G401 (cell line): Measurements from ENCODE around the gene CARD10. TPM values are rescaled to one million over a fixed set of nuclear protein-coding genes. Genes with fewer than 3 reads are reported as not detected.
"Not testable (repeated sequence)": the region's sequence is repeated elsewhere in the genome, so short reads cannot be mapped to it uniquely, and the experiment has no call there.

Experiments
- DNase-seq: peaks from one replicate; pipeline ENCODE4 v3.0.0-alpha.2; 2015; ENCODE audit warnings: low spot score
- in situ Hi-C: cut with HindIII; loops from 2 replicates; pipeline ENCODE4 v1.10.0; 2016; ENCODE audit warnings: low sequenced_read_pairs, mixed read lengths
- total RNA-seq: library from RNA; depleted of rRNA; stranded (reverse); fragments of >200 nt; shearing (Covaris generic); gene quantifications from 2 replicates; pipeline ENCODE4 v1.2.3, GENCODE V29; 2014

The CARD10 gene
- total RNA-seq, 1 experiment from 2014 or later: 26.0 TPM

DNA sequence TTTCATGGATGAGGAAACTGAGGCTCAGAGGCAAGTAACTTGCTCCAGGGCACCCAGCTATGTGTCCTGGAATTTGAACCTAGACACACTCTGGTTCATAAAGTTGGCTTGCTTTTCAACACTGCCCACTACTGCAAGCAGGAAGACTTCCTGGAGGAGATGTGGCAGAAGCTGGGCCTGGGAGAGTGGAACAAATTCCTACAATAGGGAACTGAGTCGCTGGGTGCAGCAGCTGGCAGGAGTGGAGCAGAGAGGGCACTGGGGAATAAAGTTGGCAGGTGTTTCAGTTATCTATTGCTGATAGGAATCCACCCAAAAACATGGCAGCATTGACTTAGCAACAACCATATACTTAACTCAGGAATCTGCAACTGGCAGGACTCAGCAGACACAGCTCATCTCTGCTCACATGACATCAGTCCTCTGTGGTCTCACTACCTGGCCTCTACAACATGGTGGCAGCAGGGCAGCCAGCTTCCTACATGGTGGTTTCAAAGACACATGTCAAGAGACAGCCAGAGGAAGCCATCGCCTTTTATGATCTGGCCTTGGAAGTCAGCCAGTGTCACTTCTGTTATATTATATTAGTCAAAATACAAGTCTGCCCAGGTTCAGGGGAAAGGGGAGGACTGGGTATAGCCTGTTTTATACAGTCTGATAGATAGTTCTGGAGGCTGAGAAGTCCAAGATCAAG lies 10.6 kb upstream of the CARD10 start:
- in situ Hi-C loops: no loop called here
- DNase-seq: no peak

DNA sequence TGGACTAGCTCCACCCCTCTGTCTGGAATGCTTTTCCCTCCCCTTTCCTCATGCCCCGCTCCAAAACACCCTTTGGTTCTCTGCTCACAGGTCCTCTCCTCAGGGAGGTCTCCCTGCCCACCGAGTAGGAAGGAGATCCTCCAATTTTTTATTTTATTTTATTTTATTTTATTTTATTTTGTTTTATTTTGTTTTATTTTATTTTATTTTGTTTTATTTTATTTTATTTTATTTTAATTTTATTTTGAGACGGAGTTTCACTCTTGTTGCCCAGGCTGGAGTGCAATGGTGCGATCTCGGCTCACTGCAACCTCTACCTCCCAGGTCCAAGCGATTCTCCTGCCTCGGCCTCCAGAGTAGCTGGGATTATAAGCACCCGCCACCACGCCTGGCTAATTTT lies 8.7 kb upstream of the CARD10 start:
- in situ Hi-C loops, DNase-seq: not testable (repeated sequence)

DNA sequence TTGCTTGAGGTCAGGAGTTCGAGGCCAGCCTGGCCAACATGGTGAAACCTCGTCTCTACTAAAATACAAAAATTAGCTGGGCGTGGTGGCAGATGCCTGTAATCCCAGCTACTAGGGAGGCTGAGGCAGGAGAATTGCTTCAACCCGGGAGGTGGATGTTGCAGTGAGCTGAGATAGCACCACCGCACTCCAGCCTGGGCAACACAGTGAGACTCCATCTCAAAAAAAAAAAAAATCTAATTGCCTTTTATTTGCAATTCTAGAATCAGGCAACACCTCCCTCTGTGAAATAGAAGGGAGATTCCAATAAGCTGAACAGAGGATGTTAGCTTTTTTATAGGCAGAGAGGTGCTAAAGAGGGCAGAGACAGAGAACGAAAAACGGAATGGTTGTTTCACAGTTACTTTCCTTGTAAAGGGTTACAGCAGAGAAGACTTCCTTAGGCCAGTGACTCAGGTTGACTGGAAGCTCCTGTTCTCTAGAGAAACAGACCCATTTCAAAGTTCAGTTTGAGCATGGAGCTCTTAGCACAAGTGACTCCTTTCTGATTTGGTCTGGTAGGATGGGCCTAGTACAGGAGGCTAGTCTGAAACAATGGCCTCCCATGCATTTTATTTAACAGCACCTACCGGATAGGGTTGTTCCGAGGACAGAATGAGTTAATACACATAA lies 8.0 kb upstream of the CARD10 start:
- DNase-seq, in situ Hi-C loops: not testable (repeated sequence)

DNA sequence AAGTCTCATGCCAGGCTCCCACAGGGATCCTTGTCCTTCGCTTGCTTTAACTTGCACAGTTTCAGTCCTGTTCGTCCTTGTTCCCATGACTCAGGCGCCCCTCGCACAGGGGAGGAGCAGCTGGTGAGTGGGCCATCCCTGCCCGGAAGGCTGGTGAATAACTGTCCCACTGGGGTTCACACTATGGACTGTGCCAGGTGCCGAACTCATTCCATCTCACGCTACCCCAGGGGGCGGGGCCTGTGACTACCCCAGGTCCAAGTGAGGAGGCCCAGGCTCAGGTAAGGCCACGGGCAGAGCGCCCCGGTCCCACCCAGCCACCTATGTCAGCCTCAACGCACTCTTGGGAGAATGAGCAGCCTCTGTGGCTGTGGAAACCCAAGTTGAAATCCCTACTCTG lies 7.2 kb upstream of the CARD10 start:
- in situ Hi-C loops: no loop called here
- DNase-seq: no peak

DNA sequence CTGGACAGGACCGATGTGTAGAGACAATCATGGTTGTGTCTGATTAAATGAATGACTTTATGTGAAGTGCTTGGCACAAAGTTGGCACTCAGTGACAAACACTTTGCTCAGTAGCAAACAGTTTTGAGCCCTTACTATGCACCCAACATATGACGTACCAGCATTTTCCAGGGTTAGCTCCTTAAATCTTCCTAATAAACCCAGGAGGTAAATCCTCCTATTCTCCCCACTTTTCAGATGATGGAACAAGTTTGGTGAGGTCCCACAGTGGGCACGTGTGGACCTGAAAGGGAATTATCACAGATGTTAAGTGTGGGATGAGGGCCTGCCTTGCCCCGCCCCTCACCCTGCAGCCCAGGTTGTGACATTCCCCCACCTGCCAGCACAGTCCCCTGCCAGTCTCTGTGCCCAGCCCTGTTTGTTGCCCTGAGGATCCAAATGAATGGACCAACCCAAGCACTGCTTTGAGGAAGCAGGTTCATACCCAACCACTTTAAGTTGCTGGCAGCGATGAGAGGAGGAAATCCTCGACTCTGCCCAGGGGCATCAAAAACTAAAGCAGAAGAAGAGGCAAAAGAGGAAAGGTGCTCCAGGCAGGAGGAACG lies 6.6 kb upstream of the CARD10 start:
- DNase-seq: no peak
- in situ Hi-C loops: no loop called here

DNA sequence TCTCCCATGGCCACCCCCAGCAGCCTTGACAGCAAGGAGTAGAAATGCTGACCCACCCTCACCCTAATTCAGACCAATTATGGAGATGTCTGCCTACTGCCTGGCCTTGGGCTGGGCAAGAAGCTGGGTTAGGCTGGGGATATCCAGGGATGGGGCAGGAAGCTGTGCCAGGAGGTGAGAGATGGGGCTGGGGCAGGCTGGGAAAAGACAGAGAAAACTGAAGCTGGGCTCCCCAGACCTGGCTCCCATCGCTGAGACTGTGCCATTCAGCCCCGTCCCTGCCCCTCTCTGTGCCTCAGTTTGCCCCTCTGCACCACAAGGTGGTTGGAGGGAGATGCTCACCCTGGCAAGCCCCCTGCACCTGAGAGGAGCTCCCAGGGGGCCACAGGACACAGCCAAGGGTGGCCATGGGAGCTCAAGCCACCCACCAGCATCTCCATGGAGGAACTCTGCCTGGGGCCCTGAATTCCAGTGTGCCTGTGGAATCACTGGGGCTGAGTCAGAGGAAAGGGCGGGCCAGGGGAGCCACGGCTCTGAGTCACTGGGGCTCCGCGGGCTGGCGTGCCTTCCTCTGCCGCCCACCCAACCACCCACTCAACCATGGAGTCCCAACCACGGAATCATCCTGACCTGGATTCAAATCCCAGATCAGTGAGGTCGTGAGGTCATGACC lies 6.0 kb upstream of the CARD10 start:
- in situ Hi-C loops: no loop called here
- no peak for DNase-seq

DNA sequence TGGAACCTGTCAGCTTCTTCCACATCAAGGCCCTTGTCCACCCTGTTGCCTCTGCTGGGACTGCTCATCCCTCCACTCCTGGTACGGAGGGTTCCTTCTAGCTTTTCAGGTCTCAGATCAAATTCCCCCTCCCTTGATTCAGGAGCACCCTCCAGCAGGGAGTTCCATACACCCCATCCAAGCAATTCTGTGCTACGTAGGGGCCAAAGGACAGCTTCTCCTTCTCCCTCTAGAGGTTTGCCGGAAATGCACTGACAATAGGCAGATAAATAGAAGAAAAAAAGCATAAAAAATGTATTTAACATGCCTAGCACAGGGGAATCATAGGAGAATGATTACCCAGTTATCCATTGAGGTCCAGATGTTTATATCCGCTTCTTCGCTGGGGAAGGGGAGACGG lies 3.3 kb upstream of the CARD10 start:
- in situ Hi-C loops: no loop called here
- DNase-seq: no peak

DNA sequence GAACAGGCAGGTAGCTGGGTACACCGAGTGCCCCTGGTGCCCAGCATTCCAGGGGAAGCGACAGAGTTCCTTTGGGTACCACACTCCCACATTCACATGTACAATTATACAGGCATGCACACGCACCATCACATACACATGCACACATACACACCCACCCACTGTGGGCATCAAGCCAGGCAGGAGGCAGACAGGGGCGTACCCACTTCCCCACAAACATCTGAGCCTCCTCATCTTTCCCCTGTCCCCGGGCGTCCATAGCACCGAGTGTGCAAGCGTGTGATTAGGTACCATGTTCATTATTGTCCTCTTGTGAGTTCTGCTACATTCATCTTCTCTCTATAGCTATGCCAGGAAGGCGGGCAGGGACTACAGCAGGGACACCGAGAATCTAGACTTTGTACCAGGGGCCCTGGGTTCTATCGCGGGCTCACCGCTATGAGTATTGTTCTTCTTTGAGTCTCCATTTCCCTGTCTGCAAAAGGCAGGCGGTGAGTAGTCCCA lies 2.1 kb upstream of the CARD10 start:
- no peak for DNase-seq
- in situ Hi-C loops: no loop called here

DNA sequence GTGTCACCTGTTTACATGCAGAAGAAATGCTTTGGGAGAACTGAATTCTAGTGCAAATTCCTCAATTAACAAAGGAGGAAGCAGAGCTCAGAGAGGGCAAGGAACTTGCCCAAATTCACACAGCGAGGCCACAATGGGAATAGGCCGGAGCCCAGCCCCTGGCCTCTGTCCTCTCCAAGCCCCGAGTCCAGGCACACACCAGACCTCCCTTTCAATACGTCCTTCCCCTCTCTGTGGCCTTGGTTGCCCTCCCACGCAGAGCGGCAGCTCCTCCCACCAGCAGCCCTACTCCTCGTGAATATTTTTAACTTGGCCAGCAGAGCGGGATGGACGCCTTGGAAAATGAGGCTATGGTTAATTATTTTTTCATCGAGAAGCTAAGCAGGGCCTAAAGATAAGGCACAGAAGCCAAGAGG lies 1.6 kb upstream of the CARD10 start:
- in situ Hi-C loops: no loop called here
- DNase-seq: no peak

DNA sequence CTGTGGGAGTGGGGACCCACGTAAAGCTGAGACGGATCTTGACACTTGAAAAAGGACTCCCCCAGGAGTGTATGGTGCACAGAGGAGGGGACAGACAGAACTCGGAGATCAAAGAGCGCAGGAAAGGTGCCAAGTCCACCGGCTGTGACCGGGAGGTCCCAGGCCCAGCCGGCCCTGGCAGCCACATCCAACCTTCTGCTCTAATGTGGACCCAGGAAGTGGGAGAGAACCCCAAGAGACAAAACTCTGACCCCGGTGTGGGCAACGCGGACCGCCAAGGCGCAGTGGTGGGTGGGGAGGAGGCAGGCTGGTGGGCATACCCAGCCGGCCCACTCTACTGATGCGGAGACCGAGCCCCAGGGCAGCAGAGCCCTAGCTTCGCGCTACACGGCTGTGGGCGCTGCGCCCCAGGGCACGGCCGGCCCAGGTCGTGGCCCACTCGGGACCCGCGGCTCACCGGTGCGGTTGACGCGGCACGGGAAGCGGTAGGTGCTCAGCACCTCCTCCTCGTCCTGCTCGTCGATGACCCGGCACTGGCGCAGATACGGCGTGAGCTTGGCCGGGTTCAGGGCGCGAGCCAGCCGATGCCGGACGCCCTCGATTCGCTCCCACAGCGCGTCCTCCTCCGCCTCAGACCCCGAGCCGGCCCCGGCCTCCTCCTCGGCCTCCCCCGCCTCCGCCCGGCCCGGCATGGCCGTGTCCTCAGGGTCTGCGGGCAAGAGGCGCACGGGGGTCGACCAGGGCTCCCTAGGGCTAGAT lies 527 bp downstream of the CARD10 start:
- no peak for DNase-seq
- in situ Hi-C loops: no loop called here

DNA sequence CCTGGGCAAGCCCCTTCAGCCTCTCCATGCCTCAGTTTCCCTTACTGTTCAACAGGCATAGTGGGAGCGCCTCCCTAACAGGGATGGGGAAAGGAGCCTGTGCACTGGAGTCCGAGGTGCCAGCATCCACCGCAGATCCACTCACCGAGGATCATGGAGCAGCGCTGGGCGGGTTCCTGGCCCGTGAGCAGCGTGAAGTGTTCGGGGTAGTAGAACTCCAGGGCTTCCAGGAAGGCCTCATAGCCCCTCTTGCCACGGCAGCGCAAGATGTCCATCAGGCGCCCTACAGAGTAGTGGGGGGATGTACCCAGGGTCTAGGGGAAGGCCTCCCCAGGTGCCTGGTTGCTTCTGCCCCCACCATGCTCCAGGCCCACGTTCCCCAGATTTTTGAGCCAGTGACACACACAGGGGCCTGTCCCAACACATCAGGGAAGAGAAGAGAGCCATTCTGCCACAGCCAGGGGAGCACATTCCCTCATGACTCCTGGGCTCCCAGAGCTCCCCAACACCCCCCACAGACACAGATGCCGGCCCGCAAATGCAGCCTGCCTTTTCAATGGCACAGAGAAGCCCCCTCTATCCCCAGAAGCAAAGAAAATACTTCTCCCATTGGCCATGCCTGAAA lies 1.3 kb downstream of the CARD10 start:
- in situ Hi-C loops: no loop called here
- DNase-seq: no peak

DNA sequence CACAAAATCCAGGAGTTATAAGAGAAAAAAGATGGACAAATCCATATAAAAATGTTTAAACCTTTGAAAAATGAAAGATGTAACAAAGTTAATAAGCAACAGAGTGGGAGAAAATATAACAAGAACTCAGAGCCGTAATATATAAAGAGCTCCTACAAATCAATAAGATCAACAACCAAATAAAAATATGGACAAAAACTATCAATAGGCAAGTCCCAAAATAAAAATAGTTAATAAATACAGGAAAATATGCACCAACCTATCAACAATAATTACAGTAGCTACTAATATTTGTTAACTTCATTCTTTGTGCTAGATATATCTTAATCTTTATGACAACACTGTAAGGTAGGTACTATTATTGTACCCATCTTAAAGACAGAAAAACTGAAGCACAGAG lies 2.8 kb downstream of the CARD10 start:
- in situ Hi-C loops: no loop called here
- no peak for DNase-seq

DNA sequence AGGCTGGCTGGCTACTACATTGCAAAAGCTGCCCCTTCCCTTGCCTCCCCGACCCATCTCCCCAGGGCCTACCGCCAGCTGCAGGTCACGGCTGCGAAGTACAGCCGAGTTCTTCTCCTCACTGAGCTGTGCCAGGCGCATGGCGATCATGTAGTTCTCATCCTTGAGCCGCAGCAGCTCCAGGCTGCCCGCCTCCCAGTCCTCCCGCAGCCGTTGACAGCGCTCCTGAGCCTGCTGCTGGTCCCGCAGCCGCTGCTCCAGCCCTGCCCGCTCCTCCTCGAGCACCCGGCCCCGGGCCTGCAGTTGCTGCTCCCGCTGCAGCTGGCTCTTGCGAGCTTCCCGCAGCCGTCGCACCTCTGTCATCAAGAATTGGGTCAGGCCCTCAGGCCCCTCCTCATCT lies 3.3 kb downstream of the CARD10 start:
- no peak for DNase-seq
- in situ Hi-C loops: no loop called here

DNA sequence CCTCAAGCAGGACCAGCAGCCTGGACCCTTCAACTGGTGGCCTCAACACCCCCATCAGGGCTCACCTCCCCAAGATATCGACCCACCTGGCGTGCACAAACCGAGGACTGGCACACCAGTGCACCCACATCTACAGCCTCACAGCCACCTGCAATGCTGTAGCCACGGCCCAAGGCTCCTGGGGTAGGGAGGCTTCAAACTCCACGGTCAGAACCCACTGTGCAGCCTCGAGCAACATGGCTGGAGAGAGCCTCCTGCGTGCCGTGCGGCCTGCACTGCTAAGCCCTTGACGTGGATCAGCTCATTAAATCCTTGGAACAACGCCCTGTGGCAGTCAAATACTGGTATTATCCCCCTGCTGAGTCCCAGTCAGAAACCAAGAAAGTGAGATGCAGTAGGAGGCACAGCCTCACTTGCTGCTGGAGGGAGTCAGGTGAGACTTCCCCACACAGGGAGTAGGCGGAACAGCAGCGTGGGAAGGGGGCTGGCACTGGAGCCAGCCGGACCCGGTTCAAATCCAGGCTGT lies 4.6 kb downstream of the CARD10 start:
- no peak for DNase-seq
- in situ Hi-C loops: no loop called here

DNA sequence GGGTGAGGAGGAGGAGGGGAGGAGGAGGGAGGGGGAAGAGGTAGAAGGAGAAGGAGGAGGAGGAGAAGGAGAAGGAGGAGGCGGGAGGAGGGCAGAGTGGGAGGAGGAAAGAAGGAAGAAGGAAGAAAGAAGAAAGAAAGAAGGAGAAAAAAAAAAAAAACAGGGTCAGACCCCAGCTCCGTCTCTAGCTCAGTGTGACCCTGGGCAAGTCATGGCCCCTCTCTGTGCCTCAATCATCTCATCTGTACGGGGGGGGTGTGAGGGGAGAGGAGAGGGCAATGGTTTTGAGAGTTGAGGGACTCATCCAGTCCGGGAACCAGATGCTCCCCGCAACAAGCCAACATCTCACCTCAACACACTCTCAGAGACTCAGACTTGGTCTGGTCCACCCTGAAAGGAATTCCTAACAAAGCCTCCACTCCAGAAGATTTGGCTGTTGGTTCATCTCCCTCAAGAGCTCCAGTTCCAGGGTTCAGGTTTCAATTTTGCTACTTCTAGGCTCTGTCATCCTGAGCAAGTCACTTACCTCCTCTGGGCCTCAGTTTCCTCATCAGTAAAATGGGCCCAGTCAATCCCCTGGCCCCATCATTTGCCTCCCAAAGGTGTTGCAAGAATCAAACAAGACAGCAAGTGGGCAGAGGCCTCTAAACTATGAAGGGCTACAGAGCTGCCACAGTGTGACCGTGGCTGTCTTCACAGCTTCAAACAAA lies 7.7 kb downstream of the CARD10 start:
- in situ Hi-C loops: no loop called here

DNA sequence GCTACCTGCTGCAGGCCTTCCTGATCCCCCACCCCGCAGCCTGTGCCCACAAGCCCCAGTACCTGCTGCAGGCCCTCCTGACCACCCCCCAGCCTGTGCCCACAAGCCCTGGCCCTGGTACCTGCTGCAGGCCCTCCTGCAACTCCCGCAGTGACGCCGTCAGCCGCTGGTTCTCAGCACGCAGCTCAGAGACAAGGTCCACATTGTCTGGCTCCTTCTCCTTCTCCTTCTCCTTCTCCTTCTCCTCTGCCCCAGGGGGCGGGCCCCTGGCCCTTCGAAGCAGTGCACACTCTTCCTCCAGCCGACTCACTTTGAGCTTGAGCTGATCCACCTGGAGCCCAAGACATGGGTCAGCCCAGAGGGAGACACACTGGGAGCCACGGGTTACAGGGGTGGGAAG lies 9.1 kb downstream of the CARD10 start:
- no peak for DNase-seq
- in situ Hi-C loops: no loop called here

More for the DNA sequence above, 7.7 kb downstream of the CARD10 start:
- no peak for DNase-seq

DNA sequence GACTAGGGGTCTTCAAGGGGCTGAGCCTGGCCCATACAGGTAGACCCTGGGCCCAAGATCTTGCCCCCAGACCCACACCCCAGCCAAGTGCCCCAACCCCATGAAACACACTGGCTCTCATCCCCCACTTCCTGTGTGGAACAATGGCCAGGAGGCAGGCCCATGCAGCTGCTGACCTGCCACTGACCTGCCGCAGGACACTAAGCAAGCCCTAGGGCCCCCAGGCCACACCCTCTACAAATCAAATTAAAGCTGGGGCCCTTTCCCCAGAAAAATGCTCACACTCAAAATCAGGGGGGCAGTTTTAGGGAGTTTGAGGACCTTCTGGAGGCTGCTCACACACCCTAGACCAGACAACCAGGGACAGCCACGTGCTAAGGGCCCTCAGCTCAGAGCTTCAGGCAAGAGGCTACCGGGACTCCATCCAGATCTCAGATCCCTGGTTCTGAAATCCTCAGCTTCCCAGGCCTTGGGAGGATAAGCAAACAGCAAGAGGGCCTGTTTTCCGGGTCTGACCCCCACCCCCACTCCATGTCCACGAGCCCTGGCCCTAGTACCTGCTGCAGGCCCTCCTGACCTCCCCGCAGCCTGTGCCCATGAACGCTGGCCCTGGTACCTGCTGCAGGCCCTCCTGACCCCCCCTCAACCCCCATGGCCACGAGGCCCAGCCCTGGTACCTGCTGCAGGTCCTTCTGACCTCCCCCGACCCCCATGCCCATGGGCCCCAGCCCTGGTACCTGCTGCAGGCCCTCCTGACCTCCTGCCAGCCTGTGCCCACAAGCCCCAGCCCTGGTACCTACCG lies 10.0 kb downstream of the CARD10 start:
- in situ Hi-C loops: no loop called here
- no peak for DNase-seq
